Right lobe of liver (tissue), 4 donors: ENCODE results near the gene EEF1A1.

ENCODE experiments used
- CTCF ChIP-seq, 4 donors: fragments of 200-600 bp in 3 of 4; fragments of 450-650 bp in 1 of 4; IDR thresholded peaks; one replicate each; pipeline versions ENCODE4 v1.5.1 to v1.8.0; 2016 to 2022; ENCODE audit warnings: antibody characterized with exemption in 4 of 4, mild to moderate bottlenecking in 2 of 4
- POLR2A ChIP-seq: fragments of 450-650 bp; IDR thresholded peaks from one replicate; pipeline ENCODE4 v1.6.1; 2017; ENCODE audit warnings: antibody characterized with exemption, mild to moderate bottlenecking
- donor health status: DM: no; HTN: no; CAD: no.
- donor health status: DM: no; HTN: no; CAD: no.
- donor health status: DM: no; HTN: yes; CAD: no.

- TF ChIP-seq CTCF (IDR thresholded peaks at IDR 0.05) (no peak), POLR2A (no peak)
Measured at GRCh38 chr6:73560182-73560732, 39.4 kb upstream of the EEF1A1 start.
